CD14-positive monocyte (primary cell): ENCODE data around the gene BDKRB2. TPM values are rescaled to one million over a fixed set of nuclear protein-coding genes. Genes with fewer than 3 reads are reported as not detected.

ENCODE experiments used
- DNase-seq, 3 donors: peaks; one replicate each; pipeline ENCODE4 v3.0.0-alpha.2; 2011 to 2022
- H2AFZ ChIP-seq: 2 replicates; pipeline ENCODE4 v1.6.0; 2012; ENCODE audit warnings: mild to moderate bottlenecking, low read depth, low read length, inconsistent platforms; ENCODE audit not compliant: insufficient read depth, poor library complexity, severe bottlenecking
- H3K27ac ChIP-seq, 2 donors: 1 replicate in 1 of 2; 2 replicates in 1 of 2; pipeline ENCODE4 v1.5.1; 2012 to 2013; ENCODE audit warnings: low read length in 2 of 2, control low read depth in 1 of 2, inconsistent platforms in 1 of 2, low read depth in 1 of 2, mild to moderate bottlenecking in 1 of 2
- H3K27me3 ChIP-seq, 2 donors: one replicate each; pipeline versions ENCODE4 v1.6.0 to v1.6.1; 2011 to 2013; ENCODE audit warnings: low read length in 2 of 2; ENCODE audit not compliant: control insufficient read depth in 2 of 2, insufficient read depth in 2 of 2
- H3K36me3 ChIP-seq, 2 donors: replicated peaks in 1 of 2; 1 replicate in 1 of 2; 2 replicates in 1 of 2; pipeline versions ENCODE4 v1.5.1 to v1.6.1; 2012 to 2013; ENCODE audit warnings: low read length in 2 of 2, control low read depth in 1 of 2, inconsistent platforms in 1 of 2, mild to moderate bottlenecking in 1 of 2; ENCODE audit not compliant: insufficient read depth in 2 of 2, control insufficient read depth in 1 of 2
- H3K4me1 ChIP-seq, 2 donors: 1 replicate in 1 of 2; 2 replicates in 1 of 2; pipeline versions ENCODE4 v1.5.1 to v1.6.1; 2012 to 2013; ENCODE audit warnings: low read length in 2 of 2, control low read depth in 1 of 2, inconsistent platforms in 1 of 2, mild to moderate bottlenecking in 1 of 2, moderate library complexity in 1 of 2; ENCODE audit not compliant: insufficient read depth in 2 of 2, control insufficient read depth in 1 of 2
- H3K4me2 ChIP-seq: replicated peaks from 2 replicates; pipeline ENCODE3; 2012; ENCODE audit warnings: low read length, moderate library complexity, mild to moderate bottlenecking; ENCODE audit not compliant: poor library complexity, severe bottlenecking; ENCODE audit errors: extremely low read depth
- H3K4me3 ChIP-seq, 3 experiments: fragments of 200-600 bp in 1 of 3; sonication (generic) in 1 of 3; replicated peaks in 1 of 3; 1 replicate in 2 of 3; 2 replicates in 1 of 3; pipeline ENCODE4 v1.5.1; 2011 to 2013; ENCODE audit warnings: low read length in 3 of 3, mild to moderate bottlenecking in 3 of 3, control low read depth in 2 of 3, low read depth in 2 of 3, inconsistent platforms in 1 of 3, moderate library complexity in 1 of 3
- H3K79me2 ChIP-seq: 2 replicates; pipeline ENCODE4 v1.6.0; 2012; ENCODE audit warnings: mild to moderate bottlenecking, control low read depth, inconsistent platforms, low read length, moderate library complexity; ENCODE audit not compliant: insufficient read depth
- H3K9ac ChIP-seq: 2 replicates; pipeline ENCODE4 v1.6.0; 2017; ENCODE audit warnings: low read length, mild to moderate bottlenecking; ENCODE audit not compliant: insufficient read depth, poor library complexity, severe bottlenecking
- H3K9me3 ChIP-seq, 2 donors: replicated peaks in 1 of 2; 1 replicate in 1 of 2; 2 replicates in 1 of 2; pipeline versions ENCODE4 v1.5.1 to v1.6.1; 2012 to 2013; ENCODE audit warnings: low read length in 2 of 2, control low read depth in 1 of 2; ENCODE audit not compliant: control insufficient read depth in 1 of 2, insufficient read depth in 1 of 2
- H4K20me1 ChIP-seq: 2 replicates; pipeline ENCODE4 v1.6.0; 2012; ENCODE audit warnings: mild to moderate bottlenecking, low read length, control low read depth, moderate library complexity; ENCODE audit not compliant: insufficient read depth
- H3K27ac Mint-ChIP-seq, 7 donors: one replicate each; pipeline ENCODE4 v1.8.0; 2020; ENCODE audit warnings: mild to moderate bottlenecking in 7 of 7, mixed read lengths in 7 of 7, moderate library complexity in 6 of 7, inconsistent platforms in 2 of 7
- H3K27me3 Mint-ChIP-seq, 3 donors: one replicate each; pipeline ENCODE4 v1.8.0; 2021 to 2022; ENCODE audit warnings: low read depth in 3 of 3, mild to moderate bottlenecking in 3 of 3, mixed read lengths in 3 of 3, moderate library complexity in 3 of 3, inconsistent platforms in 1 of 3
- H3K36me3 Mint-ChIP-seq, 2 donors: one replicate each; pipeline ENCODE4 v1.8.0; 2020; ENCODE audit warnings: mixed read lengths in 2 of 2, inconsistent platforms in 1 of 2, mild to moderate bottlenecking in 1 of 2
- H3K4me1 Mint-ChIP-seq: one replicate; pipeline ENCODE4 v1.8.0; 2020; ENCODE audit warnings: mild to moderate bottlenecking, mixed read lengths
- H3K4me3 Mint-ChIP-seq, 2 donors: one replicate each; pipeline ENCODE4 v1.8.0; 2020; ENCODE audit warnings: mild to moderate bottlenecking in 2 of 2, mixed read lengths in 2 of 2, moderate library complexity in 1 of 2
- H3K9me3 Mint-ChIP-seq, 7 donors: one replicate each; pipeline ENCODE4 v1.8.0; 2020 to 2022; ENCODE audit warnings: mixed read lengths in 7 of 7, mild to moderate bottlenecking in 6 of 7, moderate library complexity in 6 of 7, inconsistent platforms in 2 of 7
- WGBS: methylation state at CpG from one replicate; pipeline ENCODE4 v1.1.5; 2013; ENCODE audit warnings: missing lambda C conversion rate; ENCODE audit not compliant: insufficient coverage; 5-methylcytosine and 5-hydroxymethylcytosine counted together
- intact Hi-C, 2 donors: fragments of 100-400 bp; cut with micrococcal nuclease; formaldehyde crosslinking; loops; one replicate each; pipeline versions ENCODE4 v1.15.0 to v1.15.1; 2023
- polyA plus RNA-seq, 3 donors: library from polyadenylated mRNA; depleted of rRNA in 1 of 3; unstranded in 2 of 3; stranded (reverse) in 1 of 3; fragments of 300-500 nt in 2 of 3; fragments of >200 nt in 1 of 3; fragmentation: Illumina TruSeq in 2 of 3; gene quantifications; 1 replicate in 2 of 3; 2 replicates in 1 of 3; pipeline ENCODE4 v1.2.3, GENCODE V29; 2012 to 2021
- TF ChIP-seq, protein P1 (sequence below): fragments of 200-600 bp; IDR thresholded peaks from one replicate; pipeline ENCODE4 v1.8.0; 2022; ENCODE audit warnings: antibody characterized with exemption, mild to moderate bottlenecking

BDKRB2 gene
- polyA plus RNA-seq, 3 donors, result not detected

GRCh38 chr14:96224480-96225096 lies 19.9 kb downstream of the BDKRB2 start:
- no peak overlapping the region for H3K4me3 Mint-ChIP-seq
- Histone ChIP-seq H2AFZ (no peak overlapping the region), H3K9me3 (peaks cover 0 to 10% of the 10 kb centered on the region in 2 donors), H3K9ac (no peak overlapping the region), H4K20me1 (no peaks in the 10 kb centered on the region), H3K36me3 (no peaks in the 10 kb centered on the region), H3K79me2 (no peaks in the 10 kb centered on the region), H3K27me3 (no peaks in the 10 kb centered on the region), H3K4me3 (no peak overlapping the region), H3K4me1 (no peaks in the 10 kb centered on the region), H3K4me2 (no peak overlapping the region), H3K27ac (no peak overlapping the region)
- H3K9me3 Mint-ChIP-seq, result peaks cover 4 to 13% (median 8%) of the 10 kb centered on the region in 7 donors
- no peaks in the 10 kb centered on the region for H3K36me3 Mint-ChIP-seq
- H3K27me3 Mint-ChIP-seq, result peaks cover 2 to 11% (median 5%) of the 10 kb centered on the region in 3 donors
- peak overlapping the region in 1 of 7 donors; percentile 18 for H3K27ac Mint-ChIP-seq
- DNase-seq, result no peak
- no peaks in the 10 kb centered on the region for H3K4me1 Mint-ChIP-seq
- intact Hi-C loops, result no loop called here
- TF ChIP-seq, protein P1, sequence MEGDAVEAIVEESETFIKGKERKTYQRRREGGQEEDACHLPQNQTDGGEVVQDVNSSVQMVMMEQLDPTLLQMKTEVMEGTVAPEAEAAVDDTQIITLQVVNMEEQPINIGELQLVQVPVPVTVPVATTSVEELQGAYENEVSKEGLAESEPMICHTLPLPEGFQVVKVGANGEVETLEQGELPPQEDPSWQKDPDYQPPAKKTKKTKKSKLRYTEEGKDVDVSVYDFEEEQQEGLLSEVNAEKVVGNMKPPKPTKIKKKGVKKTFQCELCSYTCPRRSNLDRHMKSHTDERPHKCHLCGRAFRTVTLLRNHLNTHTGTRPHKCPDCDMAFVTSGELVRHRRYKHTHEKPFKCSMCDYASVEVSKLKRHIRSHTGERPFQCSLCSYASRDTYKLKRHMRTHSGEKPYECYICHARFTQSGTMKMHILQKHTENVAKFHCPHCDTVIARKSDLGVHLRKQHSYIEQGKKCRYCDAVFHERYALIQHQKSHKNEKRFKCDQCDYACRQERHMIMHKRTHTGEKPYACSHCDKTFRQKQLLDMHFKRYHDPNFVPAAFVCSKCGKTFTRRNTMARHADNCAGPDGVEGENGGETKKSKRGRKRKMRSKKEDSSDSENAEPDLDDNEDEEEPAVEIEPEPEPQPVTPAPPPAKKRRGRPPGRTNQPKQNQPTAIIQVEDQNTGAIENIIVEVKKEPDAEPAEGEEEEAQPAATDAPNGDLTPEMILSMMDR, result no peak
- WGBS, result 83% methylated on average over 6 of the region's 8 CpGs

GRCh38 chr14:96225213-96225612 lies 20.6 kb downstream of the BDKRB2 start:
- TF ChIP-seq, protein P1, result no peak
- H2AFZ ChIP-seq, result no peak overlapping the region
- Mint-ChIP-seq H3K27ac (no peak overlapping the region), H3K36me3 (no peaks in the 10 kb centered on the region), H3K4me1 (no peaks in the 10 kb centered on the region), H3K9me3 (peaks cover 4 to 13% (median 8%) of the 10 kb centered on the region in 7 donors), H3K4me3 (no peak overlapping the region), H3K27me3 (peaks cover 2 to 11% (median 5%) of the 10 kb centered on the region in 3 donors)
- intact Hi-C loops, result no loop called here
- H3K4me3 ChIP-seq, result no peak overlapping the region
- no peak for DNase-seq
- H3K36me3 ChIP-seq, result no peaks in the 10 kb centered on the region
- H3K4me1 ChIP-seq, result no peaks in the 10 kb centered on the region
- H4K20me1 ChIP-seq, result no peaks in the 10 kb centered on the region
- H3K4me2 ChIP-seq, result no peak overlapping the region
- H3K9ac ChIP-seq, result no peak overlapping the region
- peaks cover 0 to 10% of the 10 kb centered on the region in 2 donors for H3K9me3 ChIP-seq
- WGBS, result 92% methylated on average over 2 of the region's 5 CpGs
- H3K27me3 ChIP-seq, result no peaks in the 10 kb centered on the region
- H3K79me2 ChIP-seq, result no peaks in the 10 kb centered on the region
- no peak overlapping the region for H3K27ac ChIP-seq
